HepG2 (cell line): ENCODE results near the gene RPL37A. TPM values are rescaled to one million over a fixed set of nuclear protein-coding genes. Genes with fewer than 3 reads are reported as not detected.

ENCODE experiments used
- AHR ChIP-seq: IDR thresholded peaks from 2 replicates; pipeline ENCODE4 v1.6.1; 2018; ENCODE audit warnings: missing genetic modification reagents, missing compliant biosample characterization
- ATF2 ChIP-seq: sonication (generic); formaldehyde crosslinking; IDR thresholded peaks from 2 replicates; pipeline ENCODE4 v1.4.0; 2020; ENCODE audit warnings: missing genetic modification reagents
- BCL6 ChIP-seq: IDR thresholded peaks from 2 replicates; pipeline ENCODE4 v1.6.1; 2016; ENCODE audit warnings: missing genetic modification reagents, missing compliant biosample characterization
- CEBPZ ChIP-seq: IDR thresholded peaks from 2 replicates; pipeline ENCODE4 v1.6.1; 2012; ENCODE audit warnings: low read length, improper control_type of control experiment
- GZF1 ChIP-seq: sonication (generic); formaldehyde crosslinking; IDR thresholded peaks from 2 replicates; pipeline ENCODE4 v1.5.1; 2020; ENCODE audit warnings: mild to moderate bottlenecking, missing genetic modification reagents
- HOXA5 ChIP-seq: sonication (generic); formaldehyde crosslinking; IDR thresholded peaks from 2 replicates; pipeline ENCODE4 v1.4.0; 2020; ENCODE audit warnings: missing genetic modification reagents
- RFX3 ChIP-seq: IDR thresholded peaks from 2 replicates; pipeline ENCODE4 v1.6.1; 2016; ENCODE audit warnings: missing biosample characterization, missing genetic modification reagents
- TARDBP ChIP-seq: sonication (generic); formaldehyde crosslinking; IDR thresholded peaks from 2 replicates; pipeline ENCODE4 v1.8.0; 2022; ENCODE audit warnings: mild to moderate bottlenecking, missing genetic modification reagents
- ZBTB37 ChIP-seq: sonication (generic); formaldehyde crosslinking; IDR thresholded peaks from 2 replicates; pipeline ENCODE4 v1.4.0; 2020; ENCODE audit warnings: mild to moderate bottlenecking, missing genetic modification reagents
- ZFP62 ChIP-seq: sonication (generic); formaldehyde crosslinking; IDR thresholded peaks from 2 replicates; pipeline ENCODE4 v1.4.0; 2020; ENCODE audit warnings: missing genetic modification reagents
- ZNF101 ChIP-seq: sonication (generic); formaldehyde crosslinking; IDR thresholded peaks from 2 replicates; pipeline ENCODE4 v1.4.0; 2020; ENCODE audit warnings: mild to moderate bottlenecking, low read depth, missing genetic modification reagents, borderline replicate concordance
- ZNF180 ChIP-seq: sonication (generic); formaldehyde crosslinking; IDR thresholded peaks from 2 replicates; pipeline ENCODE4 v1.4.0; 2020; ENCODE audit warnings: low read depth, missing genetic modification reagents, borderline replicate concordance
- ZNF577 ChIP-seq: sonication (generic); formaldehyde crosslinking; IDR thresholded peaks from 2 replicates; pipeline ENCODE4 v1.4.0; 2020; ENCODE audit warnings: mild to moderate bottlenecking, low read depth, missing genetic modification reagents, borderline replicate concordance
- polyA plus RNA-seq, 8 experiments: library from polyadenylated mRNA; depleted of rRNA in 3 of 8; stranded (reverse) in 7 of 8; unstranded in 1 of 8; fragments of >200 nt; fragmentation: Illumina TruSeq in 4 of 8; extraction: Trizol in 4 of 8; gene quantifications; 2 replicates each; pipeline versions ENCODE4 v1.2.1 to v1.2.3, GENCODE V29; 2011 to 2016; ENCODE audit warnings: low read depth in 4 of 8, missing spikeins in 1 of 8, mixed read lengths in 1 of 8; ENCODE audit not compliant: insufficient read depth in 1 of 8
- total RNA-seq, 5 experiments: library from RNA; depleted of rRNA; stranded (reverse); fragments of >200 nt; fragmentation: Illumina TruSeq; extraction: Trizol; gene quantifications; 2 replicates each; pipeline ENCODE4 v1.2.3, GENCODE V29; 2016; ENCODE audit warnings: low read depth in 1 of 5
- TF ChIP-seq, protein P1 (sequence below): sonication (generic); formaldehyde crosslinking; IDR thresholded peaks from 2 replicates; pipeline ENCODE4 v1.4.0; 2020; ENCODE audit warnings: missing genetic modification reagents, borderline replicate concordance

The RPL37A gene
- total and polyA plus RNA-seq, 2 of the 13 experiments (the other 11 are each of a cell fraction or from before 2014, with no cell fraction given): 6,902 to 7,910 TPM

GRCh38 chr2:216538538-216538937 is 39.9 kb downstream of the RPL37A start (continued):
- TF ChIP-seq CEBPZ: no peak
- no peak for TF ChIP-seq HOXA5 (CRISPR knock-in tag)
- no peak for TF ChIP-seq ZNF101 (CRISPR knock-in tag)
- no peak for TF ChIP-seq AHR (CRISPR knock-in tag)
- TF ChIP-seq ATF2 (CRISPR knock-in tag): no peak
- no peak for TF ChIP-seq ZBTB37 (CRISPR knock-in tag)
- TF ChIP-seq RFX3 (CRISPR knock-in tag): no peak
- TF ChIP-seq ZNF180 (CRISPR knock-in tag): no peak
- peak; percentile 82 for TF ChIP-seq BCL6 (CRISPR knock-in tag)
- no peak for TF ChIP-seq ZFP62 (CRISPR knock-in tag)
- no peak for TF ChIP-seq GZF1
- TF ChIP-seq, protein P1, sequence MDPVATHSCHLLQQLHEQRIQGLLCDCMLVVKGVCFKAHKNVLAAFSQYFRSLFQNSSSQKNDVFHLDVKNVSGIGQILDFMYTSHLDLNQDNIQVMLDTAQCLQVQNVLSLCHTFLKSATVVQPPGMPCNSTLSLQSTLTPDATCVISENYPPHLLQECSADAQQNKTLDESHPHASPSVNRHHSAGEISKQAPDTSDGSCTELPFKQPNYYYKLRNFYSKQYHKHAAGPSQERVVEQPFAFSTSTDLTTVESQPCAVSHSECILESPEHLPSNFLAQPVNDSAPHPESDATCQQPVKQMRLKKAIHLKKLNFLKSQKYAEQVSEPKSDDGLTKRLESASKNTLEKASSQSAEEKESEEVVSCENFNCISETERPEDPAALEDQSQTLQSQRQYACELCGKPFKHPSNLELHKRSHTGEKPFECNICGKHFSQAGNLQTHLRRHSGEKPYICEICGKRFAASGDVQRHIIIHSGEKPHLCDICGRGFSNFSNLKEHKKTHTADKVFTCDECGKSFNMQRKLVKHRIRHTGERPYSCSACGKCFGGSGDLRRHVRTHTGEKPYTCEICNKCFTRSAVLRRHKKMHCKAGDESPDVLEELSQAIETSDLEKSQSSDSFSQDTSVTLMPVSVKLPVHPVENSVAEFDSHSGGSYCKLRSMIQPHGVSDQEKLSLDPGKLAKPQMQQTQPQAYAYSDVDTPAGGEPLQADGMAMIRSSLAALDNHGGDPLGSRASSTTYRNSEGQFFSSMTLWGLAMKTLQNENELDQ (CRISPR knock-in tag): no peak
- TF ChIP-seq ZNF577 (CRISPR knock-in tag): no peak
- no peak for TF ChIP-seq TARDBP
